Lung microvascular endothelial cell (primary cell): ENCODE measurements around the gene PRSS2. TPM values are rescaled to one million over a fixed set of nuclear protein-coding genes. Genes with fewer than 3 reads are reported as not detected.

Experiments
- total RNA-seq: library from RNA; depleted of rRNA; stranded (reverse); fragments of >200 nt; gene quantifications from 2 replicates; pipeline ENCODE4 v1.2.1, GENCODE V29; 2014

PRSS2 gene
- total RNA-seq, 1 donor from 2014 or later, result not detected

Other genes starting within 250 kb of the PRSS2 start
- not detected in 2 replicates for gene PRSS1, start 21.5 kb upstream of the PRSS2 start, total RNA-seq
- gene EPHB6, start 84.1 kb downstream of the PRSS2 start, total RNA-seq, result under 0.01 TPM in 2 replicates
- gene TRPV6, start 114.8 kb downstream of the PRSS2 start, total RNA-seq, result not detected in 2 replicates
- not detected in 2 replicates for gene TRPV5, start 162.8 kb downstream of the PRSS2 start, total RNA-seq
- gene LLCFC1, start 168.5 kb downstream of the PRSS2 start, total RNA-seq, result not detected in 2 replicates
- not detected in 2 replicates for gene KEL, start 191.4 kb downstream of the PRSS2 start, total RNA-seq